GM12878 (cell line): ENCODE results near the gene VTN.

Source experiments
- CBFB ChIP-seq: IDR thresholded peaks from 2 replicates; pipeline ENCODE4 v1.6.1; 2016; ENCODE audit warnings: antibody characterized with exemption, low read depth
- CREB1 ChIP-seq: IDR thresholded peaks from 2 replicates; pipeline ENCODE4 v1.6.1; 2012; ENCODE audit warnings: low read depth, mild to moderate bottlenecking, inconsistent platforms
- CTCF ChIP-seq, 3 experiments: IDR thresholded peaks in 2 of 3; conservative IDR thresholded peaks in 1 of 3; 2 replicates each; pipeline ENCODE4 v1.5.1; 2011; ENCODE audit warnings: low read depth in 3 of 3, low read length in 3 of 3, mild to moderate bottlenecking in 3 of 3, control low read depth in 2 of 3, moderate library complexity in 2 of 3, inconsistent platforms in 1 of 3, mixed read lengths in 1 of 3; ENCODE audit not compliant: control insufficient read depth in 2 of 3, insufficient read depth in 1 of 3; ENCODE audit errors: extremely low read depth in 1 of 3
- FOS ChIP-seq: IDR thresholded peaks from 3 replicates; pipeline ENCODE4 v1.6.1; 2011; ENCODE audit warnings: borderline replicate concordance; ENCODE audit not compliant: insufficient read length; ENCODE audit errors: extremely low read depth
- MAX ChIP-seq: IDR thresholded peaks from 2 replicates; pipeline ENCODE4 v1.6.1; 2012; ENCODE audit warnings: low read depth, low read length, improper control_type of control experiment
- MTA3 ChIP-seq: IDR thresholded peaks from 2 replicates; pipeline ENCODE4 v1.6.1; 2012; ENCODE audit warnings: low read length, inconsistent platforms, borderline replicate concordance
- MXI1 ChIP-seq: fragments of 150-350 bp; IDR thresholded peaks from 2 replicates; pipeline ENCODE4 v1.6.1; 2011; ENCODE audit warnings: low read depth, mild to moderate bottlenecking, inconsistent platforms, low read length, improper control_type of control experiment
- POLR2A ChIP-seq: IDR thresholded peaks from 2 replicates; pipeline ENCODE4 v1.6.1; 2011; ENCODE audit warnings: low read depth, mild to moderate bottlenecking, low read length
- POU2F2 ChIP-seq: IDR thresholded peaks from 3 replicates; pipeline ENCODE4 v1.6.1; 2011; ENCODE audit warnings: low read depth, mild to moderate bottlenecking, low read length, borderline replicate concordance
- RELA ChIP-seq: fragments of 450-650 bp; IDR thresholded peaks from 2 replicates; pipeline ENCODE4 v1.8.0; 2014; ENCODE audit warnings: borderline replicate concordance; ENCODE audit not compliant: partially characterized antibody
- SREBF1 ChIP-seq: IDR thresholded peaks from 2 replicates; pipeline ENCODE4 v1.6.1; 2012; ENCODE audit warnings: mild to moderate bottlenecking, low read length
- ZNF274 ChIP-seq: IDR thresholded peaks from one replicate; pipeline ENCODE4 v1.8.0; 2011; ENCODE audit not compliant: insufficient read length, insufficient read depth

DNA sequence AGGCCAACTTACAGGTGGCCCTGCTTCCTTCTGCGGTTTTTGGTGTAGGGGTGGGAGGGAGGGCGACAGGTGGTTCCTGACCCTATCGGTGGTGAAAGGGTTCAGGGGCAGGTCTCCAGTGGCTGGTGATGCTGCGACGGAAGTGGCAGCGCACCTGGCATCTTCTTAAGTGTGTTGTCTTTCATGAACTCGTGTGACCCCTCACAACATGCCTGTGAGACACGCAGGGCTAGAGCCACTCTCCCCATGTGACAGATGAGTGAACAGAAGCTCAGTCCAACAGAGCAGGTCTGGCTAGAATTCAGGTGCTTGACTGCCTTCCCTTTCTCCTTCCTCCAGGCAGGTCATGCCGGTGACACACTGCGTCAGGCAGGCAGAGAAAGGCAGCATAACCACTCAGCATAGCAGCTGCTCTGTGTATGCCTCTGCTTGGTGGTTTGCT lies 26.6 kb downstream of the VTN start:
- TF ChIP-seq CTCF (IDR thresholded peaks at IDR 0.05 in 2 of 3, conservative IDR thresholded peaks at IDR 0.05 in 1 of 3; ENCODE audit: control insufficient read depth in 2 of 3, extremely low read depth in 1 of 3, insufficient read depth in 1 of 3, low read depth in 3 of 3, low read length in 3 of 3): no peak
- no peak for TF ChIP-seq SREBF1
- no peak for TF ChIP-seq POLR2A
- TF ChIP-seq MAX: no peak
- no peak for TF ChIP-seq ZNF274
- TF ChIP-seq CBFB: no peak
- TF ChIP-seq MXI1: no peak
- TF ChIP-seq MTA3: no peak
- no peak for TF ChIP-seq POU2F2
- no peak for TF ChIP-seq RELA
- no peak for TF ChIP-seq CREB1
- no peak for TF ChIP-seq FOS
